HG03175 (cell line): Measurements from ENCODE around the gene ACSM6.

Experiments used
- ATAC-seq: cut with Tn5 transposase; IDR thresholded peaks from one replicate; pipeline ENCODE4 v1.9.1; 2021; ENCODE audit warnings: mild to moderate bottlenecking, moderate library complexity; ENCODE audit not compliant: unreplicated experiment

ACSM6 gene

GRCh38 chr10:95244152-95244551, 50.1 kb downstream of the ACSM6 start:
- ATAC-seq, result no peak

DNA sequence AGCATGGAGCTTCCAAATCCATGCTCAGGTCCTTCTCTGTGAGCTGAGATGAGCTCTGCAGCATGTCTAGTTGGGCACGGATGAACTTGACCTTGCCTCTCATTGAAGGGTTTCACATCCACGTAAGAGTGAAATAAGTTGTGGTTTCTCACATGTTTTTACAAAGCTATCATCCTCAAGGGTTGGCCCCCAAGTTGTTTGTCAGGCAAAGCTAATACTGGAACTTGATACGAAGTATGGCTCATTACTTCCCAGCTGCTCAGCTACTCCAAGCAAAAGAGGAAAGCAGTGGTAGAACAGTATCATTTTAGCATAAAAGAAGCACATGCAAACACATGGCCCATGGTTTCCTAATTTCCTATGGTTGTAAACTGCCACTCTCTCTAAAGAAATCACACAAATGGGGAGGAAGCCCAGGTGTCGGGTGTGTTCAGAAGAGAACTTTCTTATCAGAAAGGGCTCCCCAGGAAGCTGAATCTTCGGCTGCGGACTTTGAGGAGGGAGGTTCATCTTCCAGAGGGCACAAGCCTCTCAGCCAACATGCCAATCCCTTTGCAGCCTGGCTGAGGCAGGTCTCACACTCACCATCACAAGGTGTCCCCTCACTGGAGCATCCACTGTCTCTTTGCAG, 51.5 kb downstream of the ACSM6 start:
- ATAC-seq, result peak; percentile 89

GRCh38 chr10:95246582-95247051, 52.6 kb downstream of the ACSM6 start:
- peak; percentile 33 for ATAC-seq

- no peak for ATAC-seq
These were observed 53.3 kb downstream of the ACSM6 start for GRCh38 chr10:95247200-95247880.

GRCh38 chr10:95247881-95248583, 54.0 kb downstream of the ACSM6 start:
- no peak for ATAC-seq

GRCh38 chr10:95248989-95249388, 55.0 kb downstream of the ACSM6 start:
- ATAC-seq, result no peak

- ATAC-seq, result no peak
These were observed 55.4 kb downstream of the ACSM6 start for GRCh38 chr10:95249467-95249866.

DNA sequence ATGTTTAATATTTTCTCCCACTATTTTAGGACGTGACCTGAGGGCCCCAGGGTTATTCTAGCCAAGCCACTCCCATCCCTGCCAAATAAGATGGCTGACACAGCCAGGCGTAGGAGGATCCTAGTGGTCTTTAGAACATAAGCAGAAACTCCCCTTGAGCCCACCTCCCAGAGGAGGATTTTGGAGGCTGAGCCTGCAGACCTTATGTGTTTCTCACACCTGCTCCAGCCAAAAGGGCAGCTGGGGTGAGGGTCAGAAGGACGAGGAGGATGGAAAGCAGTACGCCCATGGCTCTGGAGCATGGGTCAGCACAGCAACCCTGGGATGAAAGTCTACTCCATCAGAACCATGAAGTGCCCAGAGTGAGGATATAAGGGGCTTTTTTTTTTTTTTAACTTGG, 56.8 kb downstream of the ACSM6 start:
- no peak for ATAC-seq

DNA sequence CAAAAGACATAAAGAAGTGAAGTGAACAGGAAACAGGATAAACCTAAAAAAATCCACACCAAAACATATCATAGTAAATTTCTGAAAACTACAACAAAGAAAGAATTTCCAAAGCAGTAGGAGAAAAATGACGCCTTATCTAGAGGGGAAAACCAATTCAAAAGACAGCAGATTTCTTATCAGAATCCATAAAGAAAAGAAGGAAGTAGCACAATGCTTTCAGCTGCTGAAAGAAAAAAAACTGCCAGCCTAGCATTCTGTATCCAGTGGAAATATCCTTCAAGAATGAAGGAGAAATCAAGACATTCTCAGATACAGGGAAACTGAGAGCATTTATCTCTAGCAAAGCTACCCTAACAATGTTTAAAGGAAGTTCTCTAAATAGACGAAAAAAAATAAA, 59.0 kb downstream of the ACSM6 start:
- ATAC-seq, result no peak

DNA sequence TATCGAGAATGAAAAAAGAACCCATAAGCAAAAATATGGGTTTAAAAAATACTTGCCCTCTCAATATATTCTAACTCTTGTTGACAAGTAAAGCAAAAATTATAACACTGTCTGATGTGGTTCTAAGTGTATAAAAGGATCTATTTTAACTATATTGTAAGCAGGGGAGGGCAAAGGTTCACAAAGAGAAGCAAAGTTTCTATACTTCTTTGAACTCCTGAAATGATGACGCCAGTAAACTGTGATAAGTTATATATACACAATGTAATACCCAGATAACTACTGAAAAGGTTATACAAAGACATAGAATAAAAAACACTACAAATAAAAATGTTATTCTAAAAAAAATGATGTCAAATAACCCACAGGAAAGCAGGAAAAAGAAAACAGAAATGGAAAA, 59.6 kb downstream of the ACSM6 start:
- no peak for ATAC-seq

- no peak for ATAC-seq
These were observed 60.6 kb downstream of the ACSM6 start for GRCh38 chr10:95254629-95255028.

- no peak for ATAC-seq
These were observed 62.2 kb downstream of the ACSM6 start for GRCh38 chr10:95256268-95256667.

DNA sequence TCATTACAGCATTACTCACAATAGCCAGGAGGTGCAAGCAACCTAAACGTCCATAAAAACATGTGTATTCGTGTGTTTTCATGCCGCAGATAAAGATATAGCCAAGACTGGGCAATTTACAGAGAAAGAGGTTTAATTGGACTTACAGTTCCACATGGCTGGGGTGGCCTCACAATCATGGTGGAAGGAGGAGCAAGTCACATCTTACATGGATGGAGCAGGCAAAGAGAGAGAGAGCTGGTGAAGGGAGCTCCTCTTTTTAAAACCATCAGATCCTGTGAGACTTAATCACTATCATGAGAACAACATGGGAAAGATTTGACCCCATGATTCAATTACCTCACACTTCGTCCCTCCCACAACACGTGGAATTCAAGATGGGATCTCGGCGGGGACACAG, 63.8 kb downstream of the ACSM6 start:
- ATAC-seq, result no peak

DNA sequence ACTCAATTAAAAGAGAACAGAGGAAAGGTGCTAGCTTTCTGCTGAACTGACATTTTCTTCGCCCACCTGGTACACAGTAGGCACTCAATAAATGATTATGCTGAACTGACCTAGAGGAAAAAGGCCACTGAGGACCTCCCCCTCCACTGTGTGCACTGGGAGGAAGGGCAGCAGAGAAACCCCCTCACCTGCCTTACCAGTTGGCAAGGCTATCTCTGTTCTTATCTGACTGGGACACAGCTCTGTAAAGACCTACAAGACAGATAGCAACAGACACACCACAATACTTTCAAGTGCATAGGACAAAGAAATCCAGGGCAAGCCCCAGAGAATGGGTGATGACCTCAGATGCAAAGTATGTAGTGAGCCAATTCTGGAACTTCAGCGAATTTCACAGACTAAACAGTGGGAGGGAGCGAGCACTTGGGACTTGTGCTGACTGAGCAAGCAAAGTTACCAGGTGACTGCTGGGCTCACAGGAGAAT, 66.4 kb downstream of the ACSM6 start:
- ATAC-seq, result no peak

DNA sequence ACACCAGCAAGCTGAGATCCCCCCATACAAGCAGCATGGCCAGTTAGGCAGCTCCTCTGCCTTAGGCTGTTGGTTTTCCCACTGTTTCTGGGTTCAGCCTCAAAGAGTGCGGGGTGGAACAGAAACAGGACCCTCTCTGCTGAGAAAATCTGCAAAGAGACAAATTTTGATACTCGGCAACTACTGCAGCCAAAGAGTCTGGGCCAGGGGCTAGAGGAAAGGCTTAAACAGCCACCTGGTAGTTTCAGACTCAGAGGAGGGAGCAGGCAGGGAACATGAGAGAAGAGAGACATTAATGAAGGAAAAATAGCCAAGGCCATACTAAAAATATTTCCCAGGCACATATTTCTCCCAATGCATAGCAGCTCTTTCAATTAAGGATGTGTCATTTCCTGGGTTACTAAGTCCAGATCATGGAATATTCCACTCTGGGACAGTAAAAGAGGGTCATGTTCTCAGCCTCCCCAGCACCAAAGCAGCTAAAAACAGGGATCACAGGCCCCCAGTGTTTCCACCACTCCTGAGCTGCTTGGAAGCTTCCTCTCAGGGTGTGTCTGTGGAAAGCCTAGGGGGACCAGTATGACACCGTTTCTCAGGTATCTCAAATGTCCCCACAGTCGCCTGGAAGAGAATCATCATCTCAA, 67.0 kb downstream of the ACSM6 start:
- no peak for ATAC-seq

DNA sequence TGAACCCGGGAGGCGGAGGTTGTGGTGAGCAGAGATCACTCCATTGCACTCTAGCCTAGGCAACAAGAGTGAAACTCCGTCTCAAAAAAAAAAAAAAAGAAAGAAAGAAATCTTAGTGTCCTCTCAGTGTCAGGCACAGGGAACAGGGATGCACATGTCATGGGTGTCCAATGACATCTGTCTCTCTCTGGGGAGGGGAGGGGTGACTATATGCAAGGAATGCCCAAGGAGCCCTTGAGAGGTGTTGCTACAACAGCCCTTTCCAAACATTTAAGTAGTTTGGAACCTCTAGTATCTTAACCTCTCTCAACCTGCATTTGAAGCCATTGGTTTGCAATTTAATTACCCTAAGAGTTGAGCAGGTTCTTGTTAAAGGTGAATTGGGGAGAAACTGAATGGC, 67.9 kb downstream of the ACSM6 start:
- no peak for ATAC-seq

DNA sequence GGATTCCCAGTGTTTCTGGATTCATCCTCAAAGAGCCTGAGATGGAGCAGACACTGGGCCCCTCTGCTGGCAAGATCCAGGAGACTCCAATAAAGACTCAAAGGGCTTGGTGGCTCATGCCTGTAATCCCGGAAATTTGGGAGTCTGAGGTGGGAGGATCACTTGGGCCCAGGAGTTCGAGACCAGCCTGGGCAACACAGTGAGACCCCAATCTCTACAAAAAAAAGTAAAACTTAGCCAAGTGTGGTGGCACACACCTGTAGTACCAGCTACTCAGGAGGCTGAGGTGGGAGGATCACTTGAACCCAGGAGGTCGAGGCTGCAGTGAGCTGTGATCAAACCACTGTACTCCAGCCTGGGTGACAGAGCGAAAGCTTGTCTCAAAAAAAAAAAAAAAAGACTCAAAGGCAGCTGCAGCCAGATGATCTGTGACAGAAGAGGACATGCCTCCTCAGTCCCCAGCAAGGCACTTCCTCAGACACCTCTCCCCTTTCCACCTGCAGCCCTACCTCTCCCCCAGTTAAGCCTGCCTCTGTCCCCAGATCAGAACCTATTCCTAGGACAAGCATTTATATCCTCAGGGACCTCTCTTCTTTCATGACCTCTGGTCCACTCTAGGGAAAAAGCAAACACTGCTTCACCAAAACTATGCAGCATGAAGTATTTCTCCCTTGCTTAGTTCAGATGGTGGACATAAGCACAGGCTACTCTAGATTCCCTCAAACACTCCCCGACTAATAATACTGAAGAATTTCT, 68.9 kb downstream of the ACSM6 start:
- ATAC-seq, result no peak

DNA sequence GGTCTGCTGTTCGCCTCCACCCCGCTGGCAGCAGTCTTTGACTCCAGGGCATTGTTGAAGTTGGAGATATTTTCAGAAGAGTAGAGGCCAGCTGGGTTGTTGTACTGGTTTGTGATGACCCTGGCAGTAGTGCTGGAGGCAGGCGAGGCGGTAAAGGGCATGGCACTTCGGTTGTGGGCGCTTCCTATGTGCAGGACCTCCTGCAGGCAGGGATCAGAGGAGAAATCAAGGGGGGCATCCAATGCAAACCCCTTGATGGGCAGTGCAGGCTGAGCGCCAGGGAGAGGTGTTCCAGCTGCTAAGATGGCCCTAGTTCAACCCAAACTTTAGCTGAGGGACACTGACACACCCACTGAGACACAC, 69.8 kb downstream of the ACSM6 start:
- ATAC-seq, result no peak

DNA sequence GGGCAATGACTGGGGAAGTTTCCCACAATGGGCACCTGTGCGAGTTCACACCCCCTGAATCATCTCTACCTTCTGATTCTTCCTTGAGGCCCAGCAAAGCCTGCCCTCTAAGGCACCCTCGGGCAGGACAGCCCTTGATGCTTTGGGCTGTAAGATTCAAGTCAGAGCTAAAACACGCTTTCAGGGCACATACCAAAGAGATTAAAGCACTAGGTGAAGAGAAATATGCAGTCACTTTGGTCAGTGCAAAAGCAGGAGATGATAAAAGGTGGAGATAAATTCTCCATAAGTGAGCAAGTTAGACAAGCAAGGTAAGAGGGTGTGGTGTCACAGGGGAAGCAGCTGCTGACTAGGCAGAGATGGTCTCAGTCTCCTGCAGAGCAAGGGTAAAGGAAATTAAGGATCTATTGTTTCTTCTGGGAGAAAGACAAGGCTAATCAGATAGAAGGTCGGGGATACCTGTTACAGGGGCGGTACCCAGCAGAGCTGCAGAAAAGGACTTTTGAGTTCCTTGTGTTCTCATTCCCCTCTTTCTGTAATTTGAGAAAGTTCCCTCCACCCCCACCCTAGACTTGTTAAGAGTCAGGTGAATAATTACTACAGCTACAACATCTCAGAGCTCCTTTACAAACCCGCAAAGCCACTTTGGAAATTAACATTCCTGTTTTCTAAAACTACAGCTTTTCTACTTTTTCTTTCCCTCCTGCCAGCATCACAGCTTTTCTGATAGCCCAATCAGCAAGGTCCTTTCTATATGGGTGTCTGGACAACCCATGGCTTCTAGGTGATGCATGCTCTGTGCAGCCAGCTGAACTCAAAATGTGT, 70.4 kb downstream of the ACSM6 start:
- no peak for ATAC-seq

GRCh38 chr10:95265572-95265971, 71.5 kb downstream of the ACSM6 start:
- no peak for ATAC-seq
